Measurements from ENCODE around the gene MPG. TPM values are rescaled to one million over a fixed set of nuclear protein-coding genes. Genes with fewer than 3 reads are reported as not detected.

The MPG gene
- total and polyA plus RNA-seq, 4 donors: 25.4 to 84.1 (median 37.5) TPM

GRCh38 chr16:117379-118365 lies 39.6 kb downstream of the MPG start:
- Histone ChIP-seq H3K9ac (ENCODE audit: low read depth in 1 of 2, low read length in 2 of 2) (no peak overlapping the region), H3K4me3 (ENCODE audit: low read depth in 1 of 3, low read length in 3 of 3) (no peak overlapping the region), H3K4me1 (ENCODE audit: control insufficient read depth in 4 of 4, insufficient read depth in 4 of 4, low read length in 3 of 4) (no peaks in the 10 kb centered on the region), H3K27ac (ENCODE audit: low read depth in 1 of 2, low read length in 2 of 2) (no peak overlapping the region), H3K27me3 (ENCODE audit: control insufficient read depth in 4 of 4, insufficient read depth in 4 of 4, low read length in 3 of 4) (no peaks in the 10 kb centered on the region), H3K36me3 (ENCODE audit: control insufficient read depth in 4 of 4, insufficient read depth in 3 of 4, low read depth in 1 of 4, low read length in 3 of 4) (peaks cover under 1 to 7% (median 3%) of the 10 kb centered on the region in 4 donors), H3K9me3 (ENCODE audit: control insufficient read depth in 4 of 4, low read length in 3 of 4) (no peaks in the 10 kb centered on the region)
- DNase-seq (ENCODE audit: low spot score): peak; percentile 92
- TF ChIP-seq MAX (IDR thresholded peaks at IDR 0.05) (no peak), FOXA1 (IDR thresholded peaks at IDR 0.05) (no peak), FOXA2 (IDR thresholded peaks at IDR 0.05) (no peak), NR2F2 (IDR thresholded peaks at IDR 0.05) (no peak), CTCF (IDR thresholded peaks at IDR 0.05; ENCODE audit: low read depth, low read length, missing input control) (peak; percentile 51), RAD21 (IDR thresholded peaks at IDR 0.05) (peak; percentile 45 to 79)
- 70% methylated on average over 19 of the region's 19 CpGs for WGBS

GRCh38 chr16:118857-119256 lies 40.8 kb downstream of the MPG start:
- Histone ChIP-seq H3K27me3 (ENCODE audit: control insufficient read depth in 4 of 4, insufficient read depth in 4 of 4, low read length in 3 of 4) (no peaks in the 10 kb centered on the region), H3K27ac (ENCODE audit: low read depth in 1 of 2, low read length in 2 of 2) (no peak overlapping the region), H3K9ac (ENCODE audit: low read depth in 1 of 2, low read length in 2 of 2) (no peak overlapping the region), H3K36me3 (ENCODE audit: control insufficient read depth in 4 of 4, insufficient read depth in 3 of 4, low read depth in 1 of 4, low read length in 3 of 4) (peaks cover 1 to 9% (median 3%) of the 10 kb centered on the region in 4 donors), H3K4me3 (ENCODE audit: low read depth in 1 of 3, low read length in 3 of 3) (no peak overlapping the region), H3K9me3 (ENCODE audit: control insufficient read depth in 4 of 4, low read length in 3 of 4) (no peaks in the 10 kb centered on the region), H3K4me1 (ENCODE audit: control insufficient read depth in 4 of 4, insufficient read depth in 4 of 4, low read length in 3 of 4) (no peaks in the 10 kb centered on the region)
- no peak for DNase-seq (ENCODE audit: low spot score)
- 96% methylated on average over 2 of the region's 2 CpGs for WGBS
- TF ChIP-seq GABPA (IDR thresholded peaks at IDR 0.05 in 1 of 2, conservative IDR thresholded peaks at IDR 0.05 in 1 of 2) (no peak), HNF4A (conservative IDR thresholded peaks at IDR 0.05) (no peak), REST (IDR thresholded peaks at IDR 0.05) (no peak), RXRA (IDR thresholded peaks at IDR 0.05) (no peak), FOXA2 (IDR thresholded peaks at IDR 0.05) (no peak), ZBTB33 (IDR thresholded peaks at IDR 0.05) (no peak)

Measured in liver (tissue), 9 donors.